H4 (cell line): ENCODE measurements around the gene FANCG. TPM values are rescaled to one million over a fixed set of nuclear protein-coding genes. Genes with fewer than 3 reads are reported as not detected.

Experiments used
- total RNA-seq: library from RNA; depleted of rRNA; stranded (reverse); fragments of >200 nt; shearing (Covaris generic); gene quantifications from 2 replicates; pipeline ENCODE4 v1.2.3, GENCODE V29; 2014; rRNA removed

FANCG gene
- total RNA-seq, 1 experiment from 2014 or later: 67.6 TPM

Other genes with a start within 250 kb of the FANCG start
- gene PHF24, start 121.7 kb downstream of the FANCG start, total RNA-seq: not detected in 2 replicates
- gene DNAJB5, start 90.2 kb downstream of the FANCG start, total RNA-seq: 7.2 and 9.2 TPM in 2 replicates
- gene VCP, start 7.3 kb downstream of the FANCG start, total RNA-seq: 380 and 386 TPM in 2 replicates
- gene PIGO, start 16.6 kb upstream of the FANCG start, total RNA-seq: 23.4 and 32.1 TPM in 2 replicates
- 131 and 198 TPM in 2 replicates for gene STOML2, start 23.2 kb upstream of the FANCG start, total RNA-seq
- gene ATOSB, start 35.9 kb upstream of the FANCG start, total RNA-seq: 7.5 and 9.7 TPM in 2 replicates
- 7.4 and 7.8 TPM in 2 replicates for gene UNC13B, start 82.1 kb upstream of the FANCG start, total RNA-seq